OCI-LY7 (cell line): ENCODE measurements around the gene ZNF813.

Experiments
- EZH2phosphoT487 ChIP-seq: fragments of 200-600 bp; sonication (generic); IDR thresholded peaks from 2 replicates; pipeline ENCODE4 v1.6.1; 2018; ENCODE audit warnings: low read depth, borderline replicate concordance, mild to moderate bottlenecking, mixed run types, antibody characterized with exemption, low read length, moderate library complexity, mixed read lengths
- TF ChIP-seq, protein P1 (sequence below): fragments of 200-600 bp; sonication (generic); conservative IDR thresholded peaks from 2 replicates; pipeline ENCODE4 v1.5.1; 2014; ENCODE audit warnings: mild to moderate bottlenecking, antibody characterized with exemption, low read length, moderate library complexity, mixed read lengths

DNA sequence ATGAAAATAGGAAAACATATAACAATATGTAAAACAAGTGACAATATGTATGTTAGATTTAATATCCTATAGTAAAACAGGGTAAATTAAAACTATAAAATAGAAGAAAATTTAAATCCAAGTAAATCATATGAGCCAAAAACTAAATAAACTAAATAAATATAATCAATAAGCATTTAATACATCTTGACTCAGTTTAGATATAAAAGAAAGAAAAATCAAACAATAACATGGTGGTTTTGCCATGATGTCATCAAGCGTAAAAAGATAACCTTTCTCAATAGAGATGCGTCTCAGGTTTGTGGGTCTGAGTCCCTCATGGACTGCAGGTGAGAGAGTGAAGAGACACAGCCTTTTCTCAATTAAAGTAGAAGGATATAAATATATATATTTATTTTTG lies 43.8 kb downstream of the ZNF813 start:
- TF ChIP-seq, protein P1, sequence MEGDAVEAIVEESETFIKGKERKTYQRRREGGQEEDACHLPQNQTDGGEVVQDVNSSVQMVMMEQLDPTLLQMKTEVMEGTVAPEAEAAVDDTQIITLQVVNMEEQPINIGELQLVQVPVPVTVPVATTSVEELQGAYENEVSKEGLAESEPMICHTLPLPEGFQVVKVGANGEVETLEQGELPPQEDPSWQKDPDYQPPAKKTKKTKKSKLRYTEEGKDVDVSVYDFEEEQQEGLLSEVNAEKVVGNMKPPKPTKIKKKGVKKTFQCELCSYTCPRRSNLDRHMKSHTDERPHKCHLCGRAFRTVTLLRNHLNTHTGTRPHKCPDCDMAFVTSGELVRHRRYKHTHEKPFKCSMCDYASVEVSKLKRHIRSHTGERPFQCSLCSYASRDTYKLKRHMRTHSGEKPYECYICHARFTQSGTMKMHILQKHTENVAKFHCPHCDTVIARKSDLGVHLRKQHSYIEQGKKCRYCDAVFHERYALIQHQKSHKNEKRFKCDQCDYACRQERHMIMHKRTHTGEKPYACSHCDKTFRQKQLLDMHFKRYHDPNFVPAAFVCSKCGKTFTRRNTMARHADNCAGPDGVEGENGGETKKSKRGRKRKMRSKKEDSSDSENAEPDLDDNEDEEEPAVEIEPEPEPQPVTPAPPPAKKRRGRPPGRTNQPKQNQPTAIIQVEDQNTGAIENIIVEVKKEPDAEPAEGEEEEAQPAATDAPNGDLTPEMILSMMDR: no peak
- TF ChIP-seq EZH2phosphoT487: no peak
